ENCODE results near the gene UBE2A.

The UBE2A gene

GRCh38 chrX:119624951-119625668, 50.7 kb downstream of the UBE2A start:
- Mint-ChIP-seq H3K9me3 (no peaks in the 10 kb centered on the region), H3K4me3 (no peak overlapping the region), H3K27me3 (no peaks in the 10 kb centered on the region), H3K36me3 (peaks cover 11% of the 10 kb centered on the region), H3K4me1 (peaks cover 10% of the 10 kb centered on the region), H3K27ac (peak overlapping the region; percentile 60)
- ATAC-seq (ENCODE audit: low read depth): no peak
- DNase-seq (ENCODE audit: low spot score in 2 of 2): no peak

GRCh38 chrX:119625843-119626242, 51.5 kb downstream of the UBE2A start:
- DNase-seq (ENCODE audit: low spot score in 2 of 2) (no peak), ATAC-seq (ENCODE audit: low read depth) (no peak)
- H3K4me3 Mint-ChIP-seq: no peak overlapping the region
- H3K36me3 Mint-ChIP-seq: peaks cover 11% of the 10 kb centered on the region
- H3K27me3 Mint-ChIP-seq: no peaks in the 10 kb centered on the region
- no peaks in the 10 kb centered on the region for H3K9me3 Mint-ChIP-seq
- no peak overlapping the region for H3K27ac Mint-ChIP-seq
- H3K4me1 Mint-ChIP-seq: peaks cover 10% of the 10 kb centered on the region

All from memory B cell (primary cell).